OCI-LY7 (cell line): ENCODE data around the gene COLEC12.

Experiments
- EZH2phosphoT487 ChIP-seq: fragments of 200-600 bp; sonication (generic); IDR thresholded peaks from 2 replicates; pipeline ENCODE4 v1.6.1; 2018; ENCODE audit warnings: low read depth, borderline replicate concordance, mild to moderate bottlenecking, mixed run types, antibody characterized with exemption, low read length, moderate library complexity, mixed read lengths
- TF ChIP-seq, protein P1 (sequence below): fragments of 200-600 bp; sonication (generic); conservative IDR thresholded peaks from 2 replicates; pipeline ENCODE4 v1.5.1; 2014; ENCODE audit warnings: mild to moderate bottlenecking, antibody characterized with exemption, low read length, moderate library complexity, mixed read lengths

DNA sequence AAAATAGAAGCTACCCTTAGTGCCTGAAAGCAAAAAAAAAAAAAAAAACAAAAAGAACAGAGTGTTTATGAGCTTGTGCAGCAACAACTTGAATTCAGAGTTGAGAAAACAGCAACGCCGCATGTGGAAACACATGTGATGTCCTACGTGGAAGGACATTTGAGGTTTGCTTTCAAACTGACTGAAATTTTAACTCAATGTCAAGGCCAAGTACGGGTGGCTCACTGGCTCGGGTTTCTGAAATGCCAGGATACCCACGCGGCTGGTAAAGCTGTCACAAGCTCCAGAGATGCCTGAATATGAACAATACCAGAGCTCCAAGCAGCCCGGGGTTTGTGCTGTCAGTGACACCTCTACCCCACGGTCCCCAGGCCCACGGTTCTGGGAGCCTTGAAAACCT is 160.5 kb downstream of the COLEC12 start:
- TF ChIP-seq, protein P1, sequence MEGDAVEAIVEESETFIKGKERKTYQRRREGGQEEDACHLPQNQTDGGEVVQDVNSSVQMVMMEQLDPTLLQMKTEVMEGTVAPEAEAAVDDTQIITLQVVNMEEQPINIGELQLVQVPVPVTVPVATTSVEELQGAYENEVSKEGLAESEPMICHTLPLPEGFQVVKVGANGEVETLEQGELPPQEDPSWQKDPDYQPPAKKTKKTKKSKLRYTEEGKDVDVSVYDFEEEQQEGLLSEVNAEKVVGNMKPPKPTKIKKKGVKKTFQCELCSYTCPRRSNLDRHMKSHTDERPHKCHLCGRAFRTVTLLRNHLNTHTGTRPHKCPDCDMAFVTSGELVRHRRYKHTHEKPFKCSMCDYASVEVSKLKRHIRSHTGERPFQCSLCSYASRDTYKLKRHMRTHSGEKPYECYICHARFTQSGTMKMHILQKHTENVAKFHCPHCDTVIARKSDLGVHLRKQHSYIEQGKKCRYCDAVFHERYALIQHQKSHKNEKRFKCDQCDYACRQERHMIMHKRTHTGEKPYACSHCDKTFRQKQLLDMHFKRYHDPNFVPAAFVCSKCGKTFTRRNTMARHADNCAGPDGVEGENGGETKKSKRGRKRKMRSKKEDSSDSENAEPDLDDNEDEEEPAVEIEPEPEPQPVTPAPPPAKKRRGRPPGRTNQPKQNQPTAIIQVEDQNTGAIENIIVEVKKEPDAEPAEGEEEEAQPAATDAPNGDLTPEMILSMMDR, result no peak
- no peak for TF ChIP-seq EZH2phosphoT487
